Measurements from ENCODE around the gene TDRD10. TPM values are rescaled to one million over a fixed set of nuclear protein-coding genes. Genes with fewer than 3 reads are reported as not detected.
A peak's percentile ranks its signal among the peaks of the same experiment; 100 is the strongest.

Gene TDRD10
- total RNA-seq, 1 donor from 2014 or later: 27.8 TPM

- no peak for DNase-seq (ENCODE audit: low spot score)
- Mint-ChIP-seq H3K27ac (ENCODE audit: unreplicated experiment) (peak overlapping the region; percentile 16), H3K27me3 (ENCODE audit: unreplicated experiment) (peaks cover 20% of the 10 kb centered on the region), H3K4me3 (ENCODE audit: unreplicated experiment) (peak overlapping the region; percentile 8), H3K36me3 (ENCODE audit: low read depth, unreplicated experiment) (peaks cover 53% of the 10 kb centered on the region), H3K4me1 (ENCODE audit: unreplicated experiment) (peaks cover 83% of the 10 kb centered on the region), H3K9me3 (ENCODE audit: unreplicated experiment) (no peaks in the 10 kb centered on the region)
- no peak for TF ChIP-seq CTCF (IDR thresholded peaks at IDR 0.05; ENCODE audit: unreplicated experiment)
These were observed 11.7 kb upstream of the TDRD10 start for GRCh38 chr1:154490317-154490716.

DNA sequence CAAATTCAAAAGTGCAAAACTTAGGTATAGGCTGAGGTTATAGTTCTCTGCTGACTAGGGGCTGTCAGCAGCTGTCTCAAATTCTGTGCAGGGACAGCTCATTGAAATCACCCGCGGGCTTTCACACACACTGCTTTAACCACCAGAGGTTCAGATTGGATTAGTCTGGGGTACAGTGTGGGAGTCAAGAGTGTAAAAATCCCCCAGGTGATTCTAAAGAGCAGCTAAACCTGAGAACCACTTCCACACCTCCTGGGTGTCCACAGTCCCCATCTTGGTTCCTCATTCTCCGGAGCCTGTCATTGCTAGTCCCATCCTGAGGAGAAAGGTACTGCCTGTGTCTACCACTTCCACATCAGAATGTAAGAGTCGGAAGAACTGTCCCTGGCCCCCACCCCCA is 9.9 kb upstream of the TDRD10 start:
- peaks cover 42% of the 10 kb centered on the region for H3K36me3 Mint-ChIP-seq (ENCODE audit: low read depth, unreplicated experiment)
- peaks cover 81% of the 10 kb centered on the region for H3K4me1 Mint-ChIP-seq (ENCODE audit: unreplicated experiment)
- peaks cover 14% of the 10 kb centered on the region for H3K27me3 Mint-ChIP-seq (ENCODE audit: unreplicated experiment)
- peak overlapping the region; percentile 77 for H3K4me3 Mint-ChIP-seq (ENCODE audit: unreplicated experiment)
- no peak for TF ChIP-seq CTCF (IDR thresholded peaks at IDR 0.05; ENCODE audit: unreplicated experiment)
- no peaks in the 10 kb centered on the region for H3K9me3 Mint-ChIP-seq (ENCODE audit: unreplicated experiment)
- H3K27ac Mint-ChIP-seq (ENCODE audit: unreplicated experiment): peak overlapping the region; percentile 97
- DNase-seq (ENCODE audit: low spot score): no peak

DNA sequence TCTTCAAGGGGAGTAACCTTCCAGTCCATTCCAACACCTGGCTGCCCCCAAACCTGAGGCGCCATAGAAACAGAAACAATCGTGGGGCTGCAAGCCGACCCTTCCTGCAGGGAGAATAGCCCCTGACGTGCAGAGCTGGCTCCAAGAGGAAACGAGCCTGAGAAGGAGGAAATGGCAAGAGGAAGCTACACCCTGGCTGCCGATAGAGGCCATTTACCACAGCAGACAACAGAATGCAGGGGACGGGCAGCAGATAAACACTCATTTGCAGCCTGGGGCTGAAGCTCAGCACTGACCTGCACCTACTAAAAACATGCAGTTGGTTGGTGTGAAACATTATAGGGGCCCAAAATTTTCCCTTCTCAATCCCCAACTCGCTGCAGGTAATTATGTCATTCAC is 8.7 kb upstream of the TDRD10 start:
- H3K36me3 Mint-ChIP-seq (ENCODE audit: low read depth, unreplicated experiment): peaks cover 39% of the 10 kb centered on the region
- DNase-seq (ENCODE audit: low spot score): peak; percentile 62
- no peak for TF ChIP-seq CTCF (IDR thresholded peaks at IDR 0.05; ENCODE audit: unreplicated experiment)
- H3K4me3 Mint-ChIP-seq (ENCODE audit: unreplicated experiment): peak overlapping the region; percentile 57
- peaks cover 83% of the 10 kb centered on the region for H3K4me1 Mint-ChIP-seq (ENCODE audit: unreplicated experiment)
- H3K9me3 Mint-ChIP-seq (ENCODE audit: unreplicated experiment): no peaks in the 10 kb centered on the region
- peaks cover 12% of the 10 kb centered on the region for H3K27me3 Mint-ChIP-seq (ENCODE audit: unreplicated experiment)
- peak overlapping the region; percentile 97 for H3K27ac Mint-ChIP-seq (ENCODE audit: unreplicated experiment)

DNA sequence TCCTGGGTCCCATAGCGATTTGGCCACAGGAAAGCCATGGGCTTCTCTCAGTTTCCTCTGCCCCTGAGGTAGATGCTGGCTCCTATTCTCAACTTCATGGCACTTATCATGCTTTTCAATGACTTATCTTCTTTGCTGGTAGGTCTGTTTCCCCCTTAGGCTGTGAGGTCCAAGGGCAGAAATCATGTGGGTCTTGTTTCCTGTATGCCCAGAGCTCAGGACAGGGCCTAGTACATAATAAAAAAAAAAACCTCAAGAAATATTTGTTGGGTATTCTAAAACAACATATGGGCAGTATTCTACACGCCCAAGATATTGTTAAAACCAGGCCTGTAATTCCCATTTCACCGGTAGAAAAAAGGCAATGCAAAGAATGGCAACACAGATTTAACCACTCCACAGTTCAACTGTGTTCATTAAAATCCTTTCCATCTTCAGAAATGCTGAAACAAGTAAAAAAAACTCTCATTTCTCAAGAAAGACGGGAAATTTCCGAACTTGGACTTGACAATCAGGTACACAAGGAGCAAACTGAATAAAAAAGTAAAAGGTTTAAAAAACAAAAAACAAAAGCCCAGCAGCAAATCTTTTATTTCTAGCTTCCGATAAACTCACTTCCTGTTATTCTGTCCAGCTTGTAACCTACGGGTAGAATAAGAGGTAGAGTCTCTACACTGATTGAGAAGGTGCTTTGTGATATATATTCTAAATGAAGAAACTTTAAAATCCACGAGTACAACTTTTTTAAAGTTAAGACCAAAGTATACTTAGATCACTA is 6.3 kb upstream of the TDRD10 start:
- peak overlapping the region; percentile 48 for H3K4me3 Mint-ChIP-seq (ENCODE audit: unreplicated experiment)
- H3K27me3 Mint-ChIP-seq (ENCODE audit: unreplicated experiment): peaks cover 11% of the 10 kb centered on the region
- no peaks in the 10 kb centered on the region for H3K9me3 Mint-ChIP-seq (ENCODE audit: unreplicated experiment)
- TF ChIP-seq CTCF (IDR thresholded peaks at IDR 0.05; ENCODE audit: unreplicated experiment): no peak
- H3K27ac Mint-ChIP-seq (ENCODE audit: unreplicated experiment): peak overlapping the region; percentile 93
- peaks cover 34% of the 10 kb centered on the region for H3K36me3 Mint-ChIP-seq (ENCODE audit: low read depth, unreplicated experiment)
- DNase-seq (ENCODE audit: low spot score): no peak
- peaks cover 82% of the 10 kb centered on the region for H3K4me1 Mint-ChIP-seq (ENCODE audit: unreplicated experiment)

DNA sequence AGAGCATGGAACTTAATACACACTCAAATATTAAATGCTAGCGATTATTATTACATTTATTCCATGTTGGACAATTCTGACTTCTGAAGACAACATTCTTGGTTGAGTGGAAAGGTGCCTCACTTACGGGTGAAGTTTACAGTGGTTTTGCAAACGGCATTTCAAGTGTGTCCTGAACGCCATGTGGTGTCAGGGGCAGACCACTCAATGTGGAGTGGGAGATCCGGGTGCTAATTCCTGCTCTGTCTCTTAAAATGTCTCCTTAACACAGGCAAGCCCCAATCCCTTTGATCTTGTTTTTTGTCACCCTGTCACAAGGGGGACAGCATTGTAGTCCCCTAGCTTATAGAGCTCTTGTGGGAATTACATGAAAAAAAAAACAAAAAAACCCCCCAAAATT is 5.6 kb upstream of the TDRD10 start:
- Mint-ChIP-seq H3K4me1 (ENCODE audit: unreplicated experiment) (peaks cover 78% of the 10 kb centered on the region), H3K4me3 (ENCODE audit: unreplicated experiment) (peak overlapping the region; percentile 56), H3K36me3 (ENCODE audit: low read depth, unreplicated experiment) (peaks cover 34% of the 10 kb centered on the region), H3K9me3 (ENCODE audit: unreplicated experiment) (no peaks in the 10 kb centered on the region), H3K27me3 (ENCODE audit: unreplicated experiment) (peaks cover 7% of the 10 kb centered on the region), H3K27ac (ENCODE audit: unreplicated experiment) (peak overlapping the region; percentile 98)
- DNase-seq (ENCODE audit: low spot score): peak; percentile 19
- TF ChIP-seq CTCF (IDR thresholded peaks at IDR 0.05; ENCODE audit: unreplicated experiment): no peak

Data from endothelial cell (in vitro differentiated cells).